ENCODE measurements around the gene EFCAB14. TPM values are rescaled to one million over a fixed set of nuclear protein-coding genes. Genes with fewer than 3 reads are reported as not detected.
"Not testable (repeated sequence)": the region's sequence is repeated elsewhere in the genome, so short reads cannot be mapped to it uniquely, and the experiment has no call there.

EFCAB14 gene
- total RNA-seq, 4 donors from 2014 or later, result 71.5 to 138 (median 106) TPM

- WGBS, 2 donors, result 69 to 70% methylated on average over 2 of the region's 2 CpGs
- intact Hi-C loops (cut with DNase I; ENCODE audit: low total_unique reads), result no loop called here
- H3K4me3 ChIP-seq (ENCODE audit: low read depth, poor library complexity, severe bottlenecking), result no peak overlapping the region
- no peak for DNase-seq (ENCODE audit: low spot score in 2 of 2)
- no peak for TF ChIP-seq POLR2A (IDR thresholded peaks at IDR 0.05)
- TF ChIP-seq CTCF (IDR thresholded peaks at IDR 0.05), result no peak
Observed at GRCh38 chr1:46656643-46657042, 62.3 kb downstream of the EFCAB14 start.

- DNase-seq (ENCODE audit: low spot score in 2 of 2), result no peak
- intact Hi-C loops (cut with DNase I; ENCODE audit: low total_unique reads), result no loop called here
- TF ChIP-seq POLR2A (IDR thresholded peaks at IDR 0.05) (no peak), CTCF (IDR thresholded peaks at IDR 0.05) (no peak)
- H3K4me3 ChIP-seq (ENCODE audit: low read depth, poor library complexity, severe bottlenecking), result no peak overlapping the region
Observed at GRCh38 chr1:46655848-46656247, 63.1 kb downstream of the EFCAB14 start.

GRCh38 chr1:46654698-46655097 is 64.2 kb downstream of the EFCAB14 start:
- intact Hi-C loops (cut with DNase I; ENCODE audit: low total_unique reads); H3K4me3 ChIP-seq (ENCODE audit: low read depth, poor library complexity, severe bottlenecking); DNase-seq (ENCODE audit: low spot score in 2 of 2): not testable (repeated sequence)
- WGBS, 2 donors, result 97 to 100% methylated on average over 2 of the region's 2 CpGs

- no peak for DNase-seq (ENCODE audit: low spot score in 2 of 2)
- H3K4me3 ChIP-seq (ENCODE audit: low read depth, poor library complexity, severe bottlenecking), result no peak overlapping the region
- intact Hi-C loops (cut with DNase I; ENCODE audit: low total_unique reads), result no loop called here
- 84 to 85% methylated on average over 1 of the region's 1 CpG for WGBS, 2 donors
- no peak for TF ChIP-seq POLR2A (IDR thresholded peaks at IDR 0.05)
- TF ChIP-seq CTCF (IDR thresholded peaks at IDR 0.05), result no peak
Observed at GRCh38 chr1:46654012-46654411, 64.9 kb downstream of the EFCAB14 start.

GRCh38 chr1:46653405-46653958 is 65.4 kb downstream of the EFCAB14 start:
- H3K4me3 ChIP-seq (ENCODE audit: low read depth, poor library complexity, severe bottlenecking), result no peak overlapping the region

More at GRCh38 chr1:46653405-46653958, 65.4 kb downstream of the EFCAB14 start:
- TF ChIP-seq POLR2A (IDR thresholded peaks at IDR 0.05), result no peak
- no peak for TF ChIP-seq CTCF (IDR thresholded peaks at IDR 0.05)
- intact Hi-C loops (cut with DNase I; ENCODE audit: low total_unique reads), result no loop called here
- 79 to 92% methylated on average over 2 of the region's 2 CpGs for WGBS, 2 donors
- DNase-seq (ENCODE audit: low spot score in 2 of 2), result no peak
